NCI-H748 treated with DMSO at 0.1 percent for 48 hours (cell line): ENCODE measurements around the gene INPP5D.
"Not testable (repeated sequence)": the region's sequence is repeated elsewhere in the genome, so short reads cannot be mapped to it uniquely, and the experiment has no call there.

ENCODE experiments used
- DNase-seq: peaks from one replicate; lab custom pipeline; 2025; lab: John Stamatoyannopoulos, UW

The INPP5D gene

GRCh38 chr2:233118648-233119000 lies 58.5 kb downstream of the INPP5D start:
- DNase-seq, result no peak

DNA sequence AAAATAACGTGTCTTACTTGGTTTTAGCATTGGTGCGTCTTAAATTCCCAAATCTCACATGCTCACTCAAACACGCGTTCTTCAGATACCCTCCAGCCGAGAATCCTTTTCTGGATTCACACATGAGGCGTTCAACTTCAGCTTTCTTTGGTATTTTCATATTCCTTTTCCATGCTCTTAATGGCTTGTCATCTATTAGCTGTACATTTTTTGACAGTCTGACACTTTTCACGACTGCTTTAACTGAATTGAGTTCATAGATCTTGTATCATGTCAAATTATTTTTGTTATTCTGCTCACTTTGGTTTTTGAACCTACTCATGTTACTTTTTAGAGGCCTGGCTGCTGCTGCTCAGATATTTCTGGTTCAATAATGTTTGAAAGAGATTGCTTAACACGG lies 59.0 kb downstream of the INPP5D start:
- DNase-seq, result no peak

DNA sequence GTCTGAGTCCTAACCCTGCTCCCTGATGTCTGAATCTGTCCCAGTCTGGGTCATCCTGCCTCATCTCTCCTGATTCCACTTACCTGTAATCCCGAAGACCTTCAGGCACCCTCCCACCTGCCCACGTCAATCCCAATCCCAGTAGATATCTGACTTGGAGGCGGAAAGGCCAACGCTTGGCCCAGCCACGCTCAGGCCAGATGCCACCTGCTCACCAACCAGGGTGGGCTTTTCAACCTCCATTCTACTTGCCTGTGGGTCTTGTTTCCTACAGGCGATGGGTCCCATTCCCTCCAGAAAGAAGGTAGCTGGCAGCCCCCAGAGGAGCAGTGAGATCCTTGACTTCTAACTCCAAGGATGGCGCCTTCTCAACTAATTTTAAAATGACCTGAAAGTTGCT lies 59.7 kb downstream of the INPP5D start:
- DNase-seq, result no peak

DNA sequence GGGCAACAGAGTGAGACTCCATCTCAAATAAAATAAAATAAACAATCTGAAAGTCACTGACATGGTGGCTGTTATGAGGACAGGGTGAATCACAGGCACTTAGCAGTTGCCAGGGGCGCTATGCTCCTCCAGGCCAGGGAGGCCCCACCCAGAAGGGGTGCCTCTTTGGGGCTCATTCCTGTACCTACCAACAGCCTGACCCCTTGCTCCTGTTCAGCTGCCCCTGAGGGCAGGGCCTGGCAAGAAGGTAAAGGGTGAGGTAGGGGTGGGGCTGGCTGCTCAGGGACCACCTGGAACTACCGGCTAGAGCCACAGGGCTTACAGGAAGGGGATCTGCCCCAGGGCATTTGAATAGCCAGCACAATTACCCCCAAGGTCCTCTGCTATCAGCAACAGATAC lies 60.3 kb downstream of the INPP5D start:
- DNase-seq, result no peak

GRCh38 chr2:233121856-233122255 lies 61.7 kb downstream of the INPP5D start:
- no peak for DNase-seq

- DNase-seq, result no peak
Observed at GRCh38 chr2:233122541-233122940, 62.4 kb downstream of the INPP5D start.

DNA sequence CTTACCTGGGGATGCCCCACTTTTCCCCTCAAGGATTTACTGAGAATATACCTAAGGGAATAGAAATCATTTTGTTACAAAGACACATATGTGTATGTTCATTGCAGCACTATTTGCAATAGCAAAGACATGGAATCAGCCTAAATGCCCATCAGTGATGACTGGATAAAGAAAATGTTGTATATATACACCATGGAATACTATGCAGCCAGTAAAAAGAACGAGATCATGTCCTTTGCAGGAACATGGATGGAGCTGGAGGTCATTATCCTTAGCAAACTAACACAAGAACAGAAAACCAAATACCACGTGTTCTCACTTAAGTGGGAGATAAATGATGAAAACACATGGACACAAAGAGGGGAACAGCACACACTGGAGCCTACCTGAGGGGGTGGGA lies 63.4 kb downstream of the INPP5D start:
- DNase-seq, result not testable (repeated sequence)

GRCh38 chr2:233124421-233125080 lies 64.4 kb downstream of the INPP5D start:
- no peak for DNase-seq

GRCh38 chr2:233125455-233126065 lies 65.4 kb downstream of the INPP5D start:
- no peak for DNase-seq

GRCh38 chr2:233129351-233129978 lies 69.3 kb downstream of the INPP5D start:
- DNase-seq, result peak; percentile 5

GRCh38 chr2:233130024-233130423 lies 69.9 kb downstream of the INPP5D start:
- DNase-seq, result no peak

DNA sequence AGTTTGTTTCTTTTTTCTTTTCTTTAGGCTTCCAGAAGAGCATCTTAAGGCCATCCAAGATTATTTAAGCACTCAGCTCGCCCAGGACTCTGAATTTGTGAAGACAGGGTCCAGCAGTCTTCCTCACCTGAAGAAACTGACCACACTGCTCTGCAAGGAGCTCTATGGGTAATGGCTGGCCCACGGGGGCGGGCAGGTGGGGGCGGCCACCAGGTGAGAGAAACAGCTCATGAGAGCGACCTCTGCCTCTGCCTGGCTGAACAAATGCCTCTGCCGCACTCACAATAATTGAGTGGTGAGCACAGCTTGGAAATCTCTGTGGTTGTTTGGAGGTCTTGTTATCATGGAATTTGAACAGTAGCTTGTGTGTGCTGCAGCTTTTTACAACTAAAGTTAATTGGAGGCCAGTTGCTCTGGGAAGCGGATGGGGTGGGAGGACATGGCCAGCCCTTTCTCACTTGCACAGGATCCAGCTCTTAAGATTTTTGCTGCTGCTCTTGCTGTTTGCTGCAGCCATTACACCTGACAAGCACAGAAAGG lies 70.4 kb downstream of the INPP5D start:
- no peak for DNase-seq

GRCh38 chr2:233131936-233132720 lies 72.0 kb downstream of the INPP5D start:
- no peak for DNase-seq

GRCh38 chr2:233133239-233133638 lies 73.1 kb downstream of the INPP5D start:
- DNase-seq, result no peak

- DNase-seq, result no peak
Observed at GRCh38 chr2:233135421-233135820, 75.3 kb downstream of the INPP5D start.

- DNase-seq, result no peak
Observed at GRCh38 chr2:233137040-233137439, 76.9 kb downstream of the INPP5D start.

- no peak for DNase-seq
Observed at GRCh38 chr2:233140077-233140585, 80.0 kb downstream of the INPP5D start.

DNA sequence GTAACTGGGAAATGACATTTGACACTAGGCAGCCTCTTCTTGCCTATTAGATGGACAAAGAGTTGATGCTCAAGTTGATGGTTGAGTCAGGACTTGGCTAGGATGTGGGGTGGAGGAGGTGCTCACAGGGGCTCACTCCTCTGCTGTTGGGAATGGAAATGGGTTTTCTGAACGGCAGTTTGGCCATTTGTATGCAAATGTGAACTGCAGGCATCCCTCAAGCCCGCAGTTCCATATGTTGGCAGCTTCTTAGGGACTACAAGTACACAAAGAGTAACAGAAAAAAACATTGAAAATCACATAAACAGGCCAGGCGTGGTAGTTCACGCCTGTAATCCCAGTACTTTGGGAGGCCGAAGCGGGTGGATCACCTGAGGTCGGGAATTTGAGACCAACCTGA lies 80.8 kb downstream of the INPP5D start:
- no peak for DNase-seq

- DNase-seq, result no peak
Observed at GRCh38 chr2:233141901-233142300, 81.8 kb downstream of the INPP5D start.

DNA sequence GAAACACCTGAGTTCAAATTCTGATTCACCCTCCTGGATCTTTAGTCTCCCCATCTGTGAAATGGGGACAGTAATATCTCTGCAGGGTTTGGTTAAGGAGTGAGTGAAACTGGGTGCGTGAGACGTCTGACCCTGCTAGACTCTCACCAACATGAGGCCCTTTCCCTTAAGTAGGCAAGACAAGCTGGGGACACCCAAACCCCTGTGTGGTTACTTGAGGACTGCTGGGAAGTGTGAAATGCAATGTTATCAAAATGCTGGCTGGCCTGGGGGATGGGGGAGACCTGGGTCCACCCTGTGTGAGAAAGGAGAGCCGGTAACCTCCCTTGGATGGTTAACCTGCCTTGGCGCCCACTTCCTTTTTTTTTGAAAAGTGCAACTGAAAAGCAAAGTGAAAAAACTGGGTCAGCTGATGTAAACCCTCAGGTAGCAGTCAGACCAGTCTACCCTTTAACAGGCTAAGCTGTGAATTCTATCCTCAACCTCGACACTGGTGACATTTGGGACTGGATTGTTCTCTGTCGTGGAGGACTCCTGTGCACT lies 82.3 kb downstream of the INPP5D start:
- no peak for DNase-seq

GRCh38 chr2:233143700-233144331 lies 83.7 kb downstream of the INPP5D start:
- no peak for DNase-seq

DNA sequence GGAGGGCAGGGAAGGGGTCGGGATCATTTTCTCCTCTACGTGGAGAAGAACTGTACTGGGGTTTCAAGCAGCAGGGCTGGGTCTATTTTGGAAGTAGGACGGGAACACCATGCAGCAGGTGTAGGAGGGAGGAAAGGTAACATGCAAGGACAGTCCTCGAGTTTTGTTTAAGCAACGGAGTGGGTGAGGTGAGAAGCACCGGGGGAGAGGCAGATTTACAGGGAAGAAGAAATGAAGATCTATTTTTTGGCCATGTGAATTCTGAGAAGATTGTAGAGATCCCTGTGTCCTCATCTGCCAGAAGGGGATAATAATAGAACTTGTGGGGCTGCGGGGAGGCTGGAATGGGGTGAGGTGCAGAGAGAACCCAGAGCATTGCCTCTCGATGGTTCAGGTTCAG lies 85.6 kb downstream of the INPP5D start:
- DNase-seq, result no peak
